ENCODE results near the gene ZNF672. TPM values are rescaled to one million over a fixed set of nuclear protein-coding genes. Genes with fewer than 3 reads are reported as not detected.

ZNF672 gene
- total RNA-seq, 2 donors from 2014 or later: 33.8 to 34.2 TPM

GRCh38 chr1:248822148-248823032 is 15.6 kb upstream of the ZNF672 start:
- peak overlapping the region in 1 of 2 donors; percentile 6 for H3K27ac ChIP-seq
- ATAC-seq (ENCODE audit: insufficient number of reproducible peaks, low FRiP score, low read depth): no peak
- no peak for DNase-seq (ENCODE audit: low spot score)
- H3K9me3 ChIP-seq: no peaks in the 10 kb centered on the region
- TF ChIP-seq CTCF (IDR thresholded peaks at IDR 0.05): no peak
- H3K4me3 ChIP-seq: peak overlapping the region; percentile 88
- H3K4me1 ChIP-seq (ENCODE audit: control insufficient read depth in 1 of 2, low read depth in 2 of 2): peaks cover 55 to 78% of the 10 kb centered on the region in 2 donors
- H3K27me3 ChIP-seq (replicated peaks; ENCODE audit: insufficient read depth): no peaks in the 10 kb centered on the region
- H3K36me3 ChIP-seq: no peaks in the 10 kb centered on the region

GRCh38 chr1:248823517-248824001 is 14.5 kb upstream of the ZNF672 start:
- peak overlapping the region in 1 of 2 donors; percentile 6 for H3K27ac ChIP-seq
- TF ChIP-seq CTCF (IDR thresholded peaks at IDR 0.05): no peak
- no peaks in the 10 kb centered on the region for H3K9me3 ChIP-seq
- peaks cover 55 to 70% of the 10 kb centered on the region in 2 donors for H3K4me1 ChIP-seq (ENCODE audit: control insufficient read depth in 1 of 2, low read depth in 2 of 2)
- peak overlapping the region; percentile 88 for H3K4me3 ChIP-seq
- no peaks in the 10 kb centered on the region for H3K36me3 ChIP-seq
- no peaks in the 10 kb centered on the region for H3K27me3 ChIP-seq (replicated peaks; ENCODE audit: insufficient read depth)
- ATAC-seq (ENCODE audit: insufficient number of reproducible peaks, low FRiP score, low read depth) (no peak), DNase-seq (ENCODE audit: low spot score) (no peak)

GRCh38 chr1:248824301-248824700 is 13.7 kb upstream of the ZNF672 start:
- H3K4me3 ChIP-seq: peak overlapping the region; percentile 88
- ATAC-seq (ENCODE audit: insufficient number of reproducible peaks, low FRiP score, low read depth): no peak
- H3K27ac ChIP-seq: no peak overlapping the region
- no peak for DNase-seq (ENCODE audit: low spot score)
- H3K9me3 ChIP-seq: no peaks in the 10 kb centered on the region
- TF ChIP-seq CTCF (IDR thresholded peaks at IDR 0.05): no peak
- no peaks in the 10 kb centered on the region for H3K36me3 ChIP-seq
- H3K4me1 ChIP-seq (ENCODE audit: control insufficient read depth in 1 of 2, low read depth in 2 of 2): peaks cover 52 to 63% of the 10 kb centered on the region in 2 donors
- no peaks in the 10 kb centered on the region for H3K27me3 ChIP-seq (replicated peaks; ENCODE audit: insufficient read depth)

GRCh38 chr1:248824701-248825100 is 13.3 kb upstream of the ZNF672 start:
- ATAC-seq (ENCODE audit: insufficient number of reproducible peaks, low FRiP score, low read depth) (no peak), DNase-seq (ENCODE audit: low spot score) (no peak)
- peaks cover 52 to 61% of the 10 kb centered on the region in 2 donors for H3K4me1 ChIP-seq (ENCODE audit: control insufficient read depth in 1 of 2, low read depth in 2 of 2)
- H3K4me3 ChIP-seq: peak overlapping the region; percentile 88
- H3K27ac ChIP-seq: peak overlapping the region; percentile 10 to 95
- no peak for TF ChIP-seq CTCF (IDR thresholded peaks at IDR 0.05)
- no peaks in the 10 kb centered on the region for H3K27me3 ChIP-seq (replicated peaks; ENCODE audit: insufficient read depth)
- no peaks in the 10 kb centered on the region for H3K36me3 ChIP-seq
- H3K9me3 ChIP-seq: no peaks in the 10 kb centered on the region

- peaks cover 52 to 59% of the 10 kb centered on the region in 2 donors for H3K4me1 ChIP-seq (ENCODE audit: control insufficient read depth in 1 of 2, low read depth in 2 of 2)
- no peaks in the 10 kb centered on the region for H3K27me3 ChIP-seq (replicated peaks; ENCODE audit: insufficient read depth)
- H3K27ac ChIP-seq: peak overlapping the region; percentile 92 to 95
- no peaks in the 10 kb centered on the region for H3K36me3 ChIP-seq
- ATAC-seq (ENCODE audit: insufficient number of reproducible peaks, low FRiP score, low read depth): no peak
- peak overlapping the region; percentile 88 for H3K4me3 ChIP-seq
- DNase-seq (ENCODE audit: low spot score): no peak
- no peaks in the 10 kb centered on the region for H3K9me3 ChIP-seq
- TF ChIP-seq CTCF (IDR thresholded peaks at IDR 0.05): no peak
Measured at GRCh38 chr1:248825136-248825535, 12.9 kb upstream of the ZNF672 start.

Data from thoracic aorta (tissue), 2 donors.